ENCODE data around the gene LHX3.

DNA sequence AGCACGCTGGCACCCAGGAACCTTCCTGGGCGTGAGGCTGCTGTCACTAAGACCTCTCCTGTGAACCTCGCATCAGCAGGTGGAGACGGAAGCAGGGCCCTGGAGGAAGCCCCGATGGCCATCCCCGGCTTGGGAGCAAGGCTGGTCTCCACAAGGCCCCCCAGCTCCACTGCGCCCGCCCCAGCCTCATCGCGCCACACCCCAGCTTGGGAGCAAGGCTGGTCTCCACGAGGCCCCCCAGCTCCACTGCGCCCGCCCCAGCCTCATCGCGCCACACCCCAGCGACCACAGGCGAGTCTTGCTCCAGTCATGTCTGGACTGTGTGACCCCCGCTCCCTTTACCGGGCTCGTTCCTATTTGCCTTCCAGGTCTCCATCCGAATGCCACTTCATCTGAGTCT, 29.7 kb upstream of the LHX3 start:
- TF ChIP-seq EZH2 (IDR thresholded peaks at IDR 0.05; ENCODE audit: low read length, unreplicated experiment) (no peak), EZH2phosphoT487 (IDR thresholded peaks at IDR 0.05; ENCODE audit: borderline replicate concordance, low read length) (no peak)
